Right atrium auricular region (tissue), 2 donors: Measurements from ENCODE around the gene EEF1A1. TPM values are rescaled to one million over a fixed set of nuclear protein-coding genes. Genes with fewer than 3 reads are reported as not detected.

ENCODE experiments used
- DNase-seq: peaks from one replicate; pipeline ENCODE4 v3.0.0-alpha.2; 2019; ENCODE audit warnings: low spot score
- H3K27ac ChIP-seq, 2 donors: fragments of 200-600 bp; sonication (generic); 1 replicate in 1 of 2; 2 replicates in 1 of 2; pipeline ENCODE4 v1.5.1; 2016 to 2019
- H3K27me3 ChIP-seq, 2 donors: fragments of 200-600 bp; sonication (generic); one replicate each; pipeline versions ENCODE4 v1.5.1 to v1.6.0; 2017 to 2019
- H3K36me3 ChIP-seq: fragments of 200-600 bp; sonication (generic); one replicate; pipeline ENCODE4 v1.5.1; 2016
- H3K4me1 ChIP-seq, 2 donors: fragments of 200-600 bp; sonication (generic); one replicate each; pipeline versions ENCODE4 v1.5.1 to v1.6.0; 2017 to 2019
- H3K4me3 ChIP-seq, 2 donors: fragments of 200-600 bp; sonication (generic); 1 replicate in 1 of 2; 2 replicates in 1 of 2; pipeline ENCODE4 v1.5.1; 2017 to 2019; ENCODE audit warnings: mild to moderate bottlenecking in 1 of 2, moderate library complexity in 1 of 2
- H3K9me3 ChIP-seq, 2 donors: fragments of 200-600 bp; sonication (generic); one replicate each; pipeline ENCODE4 v1.5.1; 2019
- CTCF ChIP-seq, 2 donors: fragments of 200-600 bp; sonication (generic); IDR thresholded peaks; one replicate each; pipeline ENCODE4 v1.5.1; 2019; ENCODE audit warnings: antibody characterized with exemption in 2 of 2
- total RNA-seq, 2 donors: library from RNA; depleted of rRNA; stranded (reverse); fragments of >200 nt; gene quantifications; one replicate each; pipeline ENCODE4 v1.1.0, GENCODE V29; 2016

Gene EEF1A1
- total RNA-seq, 2 donors from 2014 or later, result 4,165 to 5,616 TPM

GRCh38 chr6:73481969-73482368, 38.9 kb downstream of the EEF1A1 start:
- Histone ChIP-seq H3K4me1 (no peaks in the 10 kb centered on the region), H3K27me3 (no peaks in the 10 kb centered on the region), H3K27ac (no peak overlapping the region), H3K4me3 (no peak overlapping the region), H3K36me3 (peaks cover 95% of the 10 kb centered on the region), H3K9me3 (no peaks in the 10 kb centered on the region)
- TF ChIP-seq CTCF (IDR thresholded peaks at IDR 0.05), result no peak
- DNase-seq, result no peak

GRCh38 chr6:73477407-73477806, 43.4 kb downstream of the EEF1A1 start:
- no peak for TF ChIP-seq CTCF (IDR thresholded peaks at IDR 0.05)
- Histone ChIP-seq H3K4me1 (no peaks in the 10 kb centered on the region), H3K27ac (no peak overlapping the region), H3K9me3 (no peaks in the 10 kb centered on the region), H3K27me3 (no peaks in the 10 kb centered on the region), H3K36me3 (peaks cover 94% of the 10 kb centered on the region), H3K4me3 (no peak overlapping the region)
- DNase-seq, result no peak

GRCh38 chr6:73476723-73477122, 44.1 kb downstream of the EEF1A1 start:
- DNase-seq, result no peak
- no peak overlapping the region for H3K4me3 ChIP-seq
- no peak overlapping the region for H3K27ac ChIP-seq
- peaks cover 94% of the 10 kb centered on the region for H3K36me3 ChIP-seq
- no peaks in the 10 kb centered on the region for H3K9me3 ChIP-seq
- no peaks in the 10 kb centered on the region for H3K27me3 ChIP-seq
- no peak for TF ChIP-seq CTCF (IDR thresholded peaks at IDR 0.05)
- no peaks in the 10 kb centered on the region for H3K4me1 ChIP-seq

- no peak for TF ChIP-seq CTCF (IDR thresholded peaks at IDR 0.05)
- no peaks in the 10 kb centered on the region for H3K4me1 ChIP-seq
- no peak overlapping the region for H3K4me3 ChIP-seq
- peaks cover 98% of the 10 kb centered on the region for H3K36me3 ChIP-seq
- H3K27ac ChIP-seq, result no peak overlapping the region
- no peaks in the 10 kb centered on the region for H3K27me3 ChIP-seq
- DNase-seq, result no peak
- H3K9me3 ChIP-seq, result no peaks in the 10 kb centered on the region
Measured at GRCh38 chr6:73471686-73472290, 49.0 kb downstream of the EEF1A1 start.

Other genes with a start within 250 kb of the EEF1A1 start
- gene DPPA5, start 166.8 kb downstream of the EEF1A1 start, total RNA-seq, result not detected
- not detected for gene KHDC3L, start 158.4 kb downstream of the EEF1A1 start, total RNA-seq
- gene OOEP, start 151.1 kb downstream of the EEF1A1 start, total RNA-seq, result not detected
- under 1 TPM; 0.51 to 0.85 TPM for gene DDX43, start 126.2 kb downstream of the EEF1A1 start, total RNA-seq
- 1 to 10 TPM; 1.4 to 1.7 TPM for gene CGAS, start 68.7 kb downstream of the EEF1A1 start, total RNA-seq
- gene MTO1, start 59.3 kb downstream of the EEF1A1 start, total RNA-seq, result 10 to 100 TPM; 16.1 to 22.6 TPM
- gene SLC17A5, start 133.0 kb upstream of the EEF1A1 start, total RNA-seq, result 10 to 100 TPM; 10.2 to 11.8 TPM
- 10 to 100 TPM; 18.7 to 30.1 TPM for gene CD109, start 175.2 kb upstream of the EEF1A1 start, total RNA-seq